ENCODE measurements around the gene WNT2.

DNA sequence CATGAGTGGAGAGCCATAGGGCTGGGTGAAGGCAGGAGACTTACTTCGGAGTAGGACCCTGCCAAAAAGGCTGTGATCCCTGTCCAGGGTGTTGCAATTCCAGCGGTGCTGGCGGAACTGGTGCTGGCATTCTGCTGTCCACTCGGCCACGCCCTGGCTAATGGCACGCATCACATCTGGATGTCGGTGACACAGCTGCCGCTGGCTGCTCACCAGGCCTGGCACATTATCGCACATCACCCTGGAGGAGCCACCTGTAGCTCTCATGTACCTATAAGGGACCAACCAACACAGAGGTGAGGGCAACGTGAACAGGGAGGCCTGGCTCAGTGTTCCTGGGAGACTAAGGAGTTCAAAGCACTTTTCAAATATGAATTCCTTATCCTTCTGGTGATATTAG is 2.3 kb downstream of the WNT2 start:
- TF ChIP-seq EZH2 (IDR thresholded peaks at IDR 0.05; ENCODE audit: low read length, unreplicated experiment) (no peak), CTCF (conservative IDR thresholded peaks at IDR 0.05; ENCODE audit: low read depth, low read length) (no peak)
